Measurements from ENCODE around the gene KDM4B.
A peak's percentile ranks its signal among the peaks of the same experiment; 100 is the strongest.

KDM4B gene

DNA sequence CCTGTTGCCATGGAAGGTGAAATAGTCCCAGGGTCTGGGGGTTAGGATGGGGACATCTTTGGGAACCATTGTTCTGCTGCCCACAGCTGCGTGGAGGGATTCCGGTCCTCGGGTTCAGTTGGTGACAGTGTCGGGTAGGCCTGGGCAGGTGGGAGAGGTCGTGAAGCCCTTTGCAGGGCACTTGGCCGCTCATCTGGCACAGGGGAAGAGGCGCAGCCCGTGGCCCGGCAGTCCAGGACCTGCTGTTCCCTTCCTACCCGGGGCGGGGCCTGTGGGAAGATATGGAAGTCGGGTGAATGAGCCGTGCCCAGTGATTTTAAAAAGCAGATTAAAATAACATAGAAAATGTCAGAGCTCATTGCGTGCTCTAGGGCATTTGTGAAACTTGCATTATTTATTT lies 44.8 kb downstream of the KDM4B start:
- no peak for DNase-seq (ENCODE audit: low spot score)

DNA sequence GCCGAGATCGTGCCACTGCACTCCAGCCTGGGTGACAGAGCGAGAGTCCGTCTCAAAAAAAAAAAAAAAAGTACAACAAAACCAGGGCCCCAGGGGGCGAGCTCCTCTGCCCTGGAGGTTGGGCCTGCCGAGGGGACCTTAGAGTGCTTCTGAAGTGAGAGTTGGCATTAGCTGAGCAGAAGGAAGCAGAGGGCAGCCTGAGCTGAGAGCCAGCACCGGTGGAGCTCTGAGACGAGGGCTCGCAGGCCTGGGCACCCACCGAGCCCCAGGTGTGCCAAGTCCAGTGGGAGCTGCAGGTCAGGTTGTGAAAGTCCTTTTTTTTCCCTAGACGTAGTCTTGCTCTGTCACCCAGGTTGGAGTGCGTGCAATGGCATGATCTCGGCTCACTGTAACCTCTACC lies 46.0 kb downstream of the KDM4B start:
- DNase-seq (ENCODE audit: low spot score), result no peak

DNA sequence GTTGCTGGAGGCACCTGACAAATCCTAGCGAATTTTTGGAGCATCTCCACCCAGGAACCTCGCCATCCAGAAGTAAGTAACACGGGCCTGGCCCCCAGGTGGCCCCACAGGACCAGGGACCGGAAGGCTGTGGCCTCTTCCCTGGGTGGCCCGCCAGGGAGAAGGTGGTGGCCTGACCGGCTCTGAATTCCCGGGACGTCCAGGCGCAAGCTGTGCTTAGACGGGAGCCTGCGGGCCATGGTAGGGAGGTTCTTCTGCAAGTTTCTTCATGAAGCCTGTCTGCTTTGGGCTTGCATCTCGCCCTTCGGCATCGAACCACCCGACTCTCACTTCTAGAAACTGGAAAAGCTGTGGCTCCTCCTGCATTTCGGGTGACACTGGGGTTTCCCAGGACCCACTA lies 47.4 kb downstream of the KDM4B start:
- no peak for DNase-seq (ENCODE audit: low spot score)

DNA sequence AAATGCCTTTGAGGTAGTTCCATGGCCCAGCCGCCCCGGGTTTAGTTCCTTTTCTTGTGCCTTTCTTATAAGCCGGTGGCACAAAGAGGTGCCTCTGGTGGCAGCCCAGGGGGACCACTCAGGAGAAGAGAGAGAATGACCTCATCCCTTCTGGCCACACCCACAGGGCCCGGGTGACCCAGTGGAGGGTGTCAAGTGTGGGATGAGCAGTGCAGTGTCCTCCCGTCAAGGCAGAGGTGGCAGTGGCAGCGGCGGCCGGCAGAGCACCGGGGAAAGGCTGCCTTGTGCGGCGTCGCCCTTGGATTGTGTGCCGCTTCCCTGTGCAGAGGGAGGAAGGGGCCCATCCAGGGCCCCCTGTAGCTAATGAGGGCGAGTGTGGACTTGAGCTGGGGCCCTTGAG lies 47.9 kb downstream of the KDM4B start:
- DNase-seq (ENCODE audit: low spot score), result no peak

DNA sequence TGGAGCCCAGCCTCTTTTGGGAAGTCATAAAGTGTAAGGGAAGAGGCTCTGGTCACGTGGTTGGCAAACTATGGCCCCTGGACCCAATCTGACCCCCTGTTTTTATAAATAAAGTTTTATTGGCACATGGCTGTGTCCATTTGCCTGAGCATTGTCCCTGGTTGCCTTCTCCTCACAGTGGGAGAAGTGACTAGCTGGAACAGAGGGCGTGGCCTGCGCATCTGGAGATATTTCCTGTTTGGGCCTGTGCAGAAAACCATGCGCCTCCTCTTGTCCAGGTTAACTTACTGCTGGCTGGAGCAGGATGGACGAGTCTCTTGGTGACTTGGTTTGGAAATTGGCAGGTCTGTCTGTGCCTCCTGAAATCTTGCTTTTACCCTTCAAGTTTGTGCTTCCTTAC lies 48.3 kb downstream of the KDM4B start:
- no peak for DNase-seq (ENCODE audit: low spot score)

DNA sequence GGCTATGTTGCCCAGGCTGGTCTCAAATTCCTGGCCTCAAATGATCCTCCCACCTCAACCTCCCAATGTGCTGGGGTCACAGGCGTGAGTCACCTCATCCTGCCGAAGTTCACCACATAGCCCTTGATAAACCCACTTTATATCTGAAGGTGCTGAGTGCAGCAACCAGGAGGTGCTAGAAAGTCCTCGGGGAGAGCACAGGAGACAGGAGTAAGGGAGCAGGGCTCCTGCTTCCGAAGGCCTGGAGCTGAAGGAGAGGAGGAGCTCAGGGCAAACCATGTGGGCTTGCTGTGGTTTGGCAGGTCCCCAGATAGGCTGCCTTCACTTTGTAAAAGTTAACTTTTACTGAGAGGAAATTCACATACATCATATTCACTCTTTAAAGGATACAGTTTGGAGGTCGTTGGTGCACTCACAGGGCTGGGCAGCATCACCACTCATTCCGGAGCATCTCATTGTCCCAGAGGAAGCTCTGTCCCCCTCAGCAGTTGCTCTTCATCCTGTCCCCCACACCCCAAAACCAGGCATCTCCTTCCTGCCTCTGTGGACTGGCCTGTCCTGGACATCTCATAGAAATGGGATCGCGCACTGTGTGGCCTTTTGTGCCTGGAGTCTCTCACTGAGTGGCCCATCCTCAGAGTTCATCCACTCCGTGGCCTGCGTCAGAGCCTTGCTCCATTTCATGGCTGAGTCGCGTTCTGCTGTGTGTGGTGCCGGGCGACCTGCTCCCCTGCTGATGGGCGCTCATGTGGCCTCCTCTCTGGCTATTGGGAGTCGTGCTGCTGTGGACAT lies 49.5 kb downstream of the KDM4B start:
- peak; percentile 82 for DNase-seq (ENCODE audit: low spot score)

DNA sequence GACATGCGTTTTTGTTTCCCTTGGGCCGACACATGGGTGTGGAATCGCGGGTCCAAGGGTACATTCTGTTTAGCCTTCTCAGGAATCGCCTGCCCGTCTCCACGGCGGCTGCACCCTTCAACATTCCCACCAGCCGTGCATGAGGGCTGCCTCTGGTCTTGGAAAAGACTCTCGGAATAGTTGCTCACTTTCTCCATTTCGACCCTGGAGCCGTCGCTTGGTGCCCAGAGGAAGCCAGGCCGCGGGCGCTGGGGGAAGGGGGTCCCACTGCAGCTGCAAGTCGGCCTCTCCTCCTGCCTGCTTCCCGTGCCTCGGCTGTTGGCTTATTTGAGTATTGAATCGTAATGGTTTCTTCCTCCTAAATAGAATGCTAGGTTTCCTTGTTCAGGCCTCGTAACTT lies 51.5 kb downstream of the KDM4B start:
- no peak for DNase-seq (ENCODE audit: low spot score)

DNA sequence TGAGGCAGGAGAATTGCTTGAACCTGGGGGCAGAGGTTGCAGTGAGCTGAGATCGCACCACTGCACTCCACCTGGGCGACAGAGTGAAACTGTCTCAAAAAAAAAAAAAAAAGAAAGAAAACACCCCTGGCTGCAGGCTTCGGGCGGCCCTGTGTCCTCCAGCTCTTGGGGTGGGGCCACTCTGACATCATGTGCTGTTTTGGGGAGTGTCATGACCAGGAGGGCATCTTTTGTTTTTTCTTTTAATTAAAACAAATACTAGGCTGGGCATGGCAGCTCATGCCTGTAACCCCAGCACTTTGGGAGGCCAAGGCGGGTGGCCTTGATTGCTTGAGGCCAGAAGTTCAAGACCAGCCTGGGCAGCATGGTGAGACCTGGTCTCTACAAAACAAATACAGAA lies 52.1 kb downstream of the KDM4B start:
- no peak for DNase-seq (ENCODE audit: low spot score)

DNA sequence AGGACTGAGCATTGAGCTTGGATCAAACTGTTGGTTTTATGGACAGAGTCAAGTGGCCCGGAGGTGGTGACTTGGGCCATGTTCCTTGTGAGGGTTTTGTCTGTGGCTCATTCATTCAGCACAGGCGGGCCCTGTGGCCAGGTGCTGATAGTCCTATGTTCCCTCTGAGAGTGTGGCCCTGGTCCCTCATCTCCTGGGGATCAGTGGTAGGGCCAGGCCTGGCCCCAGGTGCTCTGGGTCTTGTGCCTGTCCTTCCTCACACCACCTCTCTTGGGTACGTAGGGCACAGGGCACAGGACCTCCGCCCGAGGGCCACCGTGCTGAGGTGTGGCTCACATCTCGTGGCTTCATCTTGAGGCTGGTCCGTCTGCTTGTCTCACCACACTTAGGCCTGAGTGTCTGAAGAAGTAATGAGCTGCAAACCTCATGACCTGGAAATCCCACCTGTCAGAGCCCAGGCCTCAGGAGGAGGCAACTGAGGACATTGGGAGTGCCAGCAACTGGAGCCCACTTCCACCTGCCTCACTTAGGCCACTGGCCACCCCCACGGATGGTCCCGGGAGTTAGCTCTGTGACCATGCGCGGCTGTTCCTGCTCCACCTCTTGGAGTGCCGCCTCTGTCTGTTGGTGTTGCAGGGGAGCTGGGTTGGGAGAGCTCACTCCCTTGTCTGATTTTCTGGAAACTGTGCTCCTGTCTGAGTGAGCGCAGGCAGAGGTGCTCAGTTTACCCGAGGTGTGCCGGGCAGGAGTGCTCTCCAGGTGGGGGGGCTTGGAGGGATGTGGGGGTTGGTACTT lies 53.4 kb downstream of the KDM4B start:
- DNase-seq (ENCODE audit: low spot score), result no peak

DNA sequence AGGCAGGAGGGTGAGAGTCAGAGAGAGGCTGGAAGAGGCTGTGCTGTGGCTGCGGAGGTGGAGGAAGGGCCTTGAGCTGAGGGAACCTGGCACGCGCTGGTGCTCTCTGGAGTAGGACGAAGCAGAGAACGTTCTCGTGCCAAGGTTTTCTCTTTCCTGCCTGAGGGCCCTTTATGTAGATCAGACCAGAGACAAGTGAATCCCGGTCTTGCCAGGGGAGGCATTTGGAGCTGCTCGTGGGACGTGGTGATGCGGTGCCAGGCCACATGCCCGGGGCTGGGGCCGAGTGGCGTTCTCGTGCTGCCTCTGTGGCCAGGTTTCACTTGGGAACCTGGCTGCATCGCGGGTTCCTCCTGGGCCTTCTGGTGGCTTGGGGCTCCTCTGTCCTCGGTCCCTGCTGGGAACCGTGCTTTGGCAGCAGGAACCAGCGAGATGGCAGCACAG lies 54.2 kb downstream of the KDM4B start:
- DNase-seq (ENCODE audit: low spot score), result no peak

DNA sequence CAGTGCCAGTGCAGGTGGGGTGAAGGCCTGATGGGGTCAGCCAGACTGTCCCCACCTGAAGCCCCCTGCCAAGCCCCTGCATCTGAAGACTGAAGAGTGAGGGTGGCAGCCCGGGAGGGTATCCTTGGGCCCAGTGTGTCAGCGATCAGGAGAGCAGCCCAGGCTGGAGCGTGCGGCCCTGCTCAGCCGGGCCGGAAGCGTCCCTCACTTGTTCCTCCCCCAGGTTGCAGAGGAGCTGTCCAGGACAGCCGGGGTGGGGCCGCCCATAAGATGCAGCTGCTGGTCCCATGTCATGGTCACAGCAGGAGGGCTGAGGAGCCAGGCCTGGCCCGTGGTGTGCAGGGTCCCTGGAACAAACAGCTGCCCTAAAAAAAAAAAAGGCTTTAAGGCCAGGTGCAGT lies 55.4 kb downstream of the KDM4B start:
- DNase-seq (ENCODE audit: low spot score), result no peak

DNA sequence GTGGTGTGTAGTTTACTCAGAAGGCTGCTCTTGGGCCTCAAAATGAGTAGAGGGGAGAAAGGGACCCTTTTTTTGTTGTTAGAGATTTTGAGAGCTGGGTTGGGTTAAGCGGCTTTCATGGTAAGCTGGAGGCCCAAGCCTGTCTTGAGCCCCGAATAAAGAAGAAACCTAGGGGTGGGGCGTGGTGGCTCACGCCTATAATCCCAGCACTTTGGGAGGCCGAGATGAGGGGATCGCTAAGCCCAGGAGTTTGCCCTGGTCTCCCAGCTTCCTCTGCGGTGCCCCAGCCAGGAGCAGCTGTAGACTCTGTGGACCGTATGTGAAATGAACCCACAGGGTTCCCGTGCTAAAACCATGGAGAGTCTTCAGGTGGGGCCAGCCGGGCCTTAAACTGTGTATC lies 56.1 kb downstream of the KDM4B start:
- no peak for DNase-seq (ENCODE audit: low spot score)

DNA sequence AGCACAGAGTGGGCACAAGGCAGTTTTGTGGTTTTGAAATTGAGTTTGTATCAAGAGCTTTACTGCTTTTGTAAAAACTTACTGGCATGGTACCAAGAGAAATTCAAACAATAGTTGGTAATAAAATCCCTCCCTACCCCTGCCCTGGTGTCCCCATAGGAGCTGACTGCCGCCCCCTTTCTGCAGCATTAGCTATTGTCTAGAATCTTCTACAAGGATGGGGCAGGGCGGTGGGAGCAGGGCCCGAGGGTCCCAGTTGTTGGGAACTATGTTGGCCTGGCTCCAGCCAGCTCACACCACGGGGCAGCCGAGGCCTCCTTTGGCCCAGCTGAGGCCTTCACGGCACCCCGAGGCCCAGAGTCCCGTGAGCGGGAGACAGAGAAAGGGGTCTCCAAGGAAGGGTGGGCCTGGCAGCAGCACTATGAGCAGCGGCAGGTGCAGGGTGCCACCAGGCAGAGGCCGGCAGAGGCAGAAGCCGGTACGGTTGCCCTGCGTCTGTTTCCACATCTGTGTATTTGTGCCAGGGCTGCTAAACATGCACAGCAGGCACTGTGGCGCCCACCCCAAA lies 57.9 kb downstream of the KDM4B start:
- DNase-seq (ENCODE audit: low spot score), result no peak

DNA sequence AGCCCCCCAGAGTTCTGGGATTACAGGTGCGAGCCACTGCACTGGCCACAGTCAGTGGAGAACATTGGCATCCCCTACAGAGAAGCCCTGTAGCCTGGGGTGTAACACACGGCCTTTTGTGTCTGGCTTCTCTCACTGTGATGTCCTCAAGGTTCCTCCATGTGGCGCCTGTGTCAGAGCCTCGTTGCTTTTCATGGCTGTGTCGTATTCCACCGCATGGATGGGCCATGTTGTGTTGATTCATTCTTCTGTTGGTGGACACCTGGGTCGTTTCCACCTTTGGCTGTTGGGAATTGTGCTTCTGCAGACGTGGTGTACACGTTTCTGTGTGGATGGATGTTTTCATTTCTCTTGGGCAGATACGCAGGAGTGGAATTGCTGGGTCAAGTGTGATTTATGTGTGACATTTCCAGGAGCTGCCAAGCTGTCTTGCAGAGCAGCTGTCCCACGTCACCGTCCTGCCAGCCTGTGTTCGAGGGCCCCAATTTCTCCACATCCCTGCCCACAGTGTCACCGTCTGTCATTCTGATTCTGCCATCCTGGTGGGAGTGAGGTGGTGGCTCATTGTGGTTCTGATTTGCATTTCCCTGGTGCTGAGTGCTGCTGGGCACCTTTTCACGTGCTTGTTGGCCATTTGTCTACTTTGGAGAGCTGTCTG lies 59.4 kb downstream of the KDM4B start:
- DNase-seq (ENCODE audit: low spot score), result no peak

DNA sequence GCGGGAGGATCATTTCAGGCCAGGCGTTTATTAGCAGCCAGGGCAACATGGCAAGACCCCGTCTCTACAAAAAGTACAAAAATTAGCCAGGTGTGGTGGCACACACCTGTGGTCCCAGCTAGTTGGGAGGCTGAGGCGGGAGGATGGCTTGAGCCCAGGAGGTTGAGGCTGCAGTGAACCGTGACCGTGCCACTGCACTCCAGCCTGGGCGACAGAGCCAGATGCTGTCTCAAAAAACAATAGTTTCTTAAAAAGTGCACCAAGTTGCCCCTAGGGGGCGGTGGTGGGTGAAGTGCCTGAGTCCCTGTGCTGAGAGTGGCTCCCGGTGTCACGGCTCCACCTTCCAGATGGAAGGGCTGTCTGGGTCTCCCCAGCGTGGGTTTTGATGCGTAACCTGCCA lies 60.7 kb downstream of the KDM4B start:
- peak; percentile 44 for DNase-seq (ENCODE audit: low spot score)

DNA sequence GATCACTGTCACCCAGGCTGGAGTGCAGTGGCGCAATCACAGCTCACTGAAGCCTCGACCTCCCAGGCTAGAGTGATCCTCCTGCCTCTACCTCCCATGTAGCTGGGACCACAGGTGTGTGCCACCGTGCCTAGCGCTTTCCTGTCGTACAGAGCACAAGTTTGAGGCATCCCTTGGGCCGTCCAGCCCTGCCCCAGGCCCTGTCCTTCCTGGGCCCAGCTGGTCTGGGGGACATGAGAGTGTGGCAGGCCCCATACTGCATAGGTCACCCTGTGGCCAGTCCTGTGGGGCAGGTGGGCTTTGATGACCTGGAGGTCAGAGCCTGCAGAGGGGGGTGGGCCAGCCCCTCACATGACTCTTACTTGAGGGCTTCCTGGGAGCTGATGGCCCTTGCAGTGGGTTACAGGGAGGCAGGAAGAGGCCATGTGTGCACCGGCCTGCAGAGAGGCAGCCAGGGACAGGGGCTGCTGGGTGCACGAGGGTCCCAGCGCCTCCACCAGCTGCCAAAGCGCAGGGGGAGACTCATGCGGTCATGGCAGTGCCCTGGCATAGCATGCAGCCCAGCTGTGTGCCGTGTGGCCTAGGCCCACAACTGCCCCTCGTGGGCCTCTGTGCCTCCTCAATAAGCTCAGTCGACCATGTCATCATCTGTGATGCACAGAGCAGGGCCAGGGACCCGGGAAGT lies 61.4 kb downstream of the KDM4B start:
- DNase-seq (ENCODE audit: low spot score), result no peak

DNA sequence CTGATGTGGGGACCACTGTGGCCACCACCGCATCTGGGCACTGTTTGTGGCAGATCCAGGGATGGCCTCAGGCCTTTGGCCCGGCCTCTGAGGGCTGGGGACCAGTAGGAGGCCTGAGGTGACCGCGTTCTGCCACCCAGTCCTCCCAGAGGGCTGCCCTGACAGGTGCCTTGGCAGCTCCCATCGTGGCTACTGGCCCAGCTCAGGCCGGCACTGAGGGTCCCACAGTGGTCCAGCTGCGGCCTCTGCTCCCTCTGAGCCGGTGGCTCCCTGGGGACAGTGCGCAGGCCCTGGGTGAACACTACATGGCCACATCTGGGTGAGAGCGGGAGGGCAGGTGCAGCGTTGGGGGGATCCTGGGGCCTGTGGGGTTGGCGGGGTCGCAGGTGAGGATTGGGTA lies 61.9 kb downstream of the KDM4B start:
- DNase-seq (ENCODE audit: low spot score), result no peak

DNA sequence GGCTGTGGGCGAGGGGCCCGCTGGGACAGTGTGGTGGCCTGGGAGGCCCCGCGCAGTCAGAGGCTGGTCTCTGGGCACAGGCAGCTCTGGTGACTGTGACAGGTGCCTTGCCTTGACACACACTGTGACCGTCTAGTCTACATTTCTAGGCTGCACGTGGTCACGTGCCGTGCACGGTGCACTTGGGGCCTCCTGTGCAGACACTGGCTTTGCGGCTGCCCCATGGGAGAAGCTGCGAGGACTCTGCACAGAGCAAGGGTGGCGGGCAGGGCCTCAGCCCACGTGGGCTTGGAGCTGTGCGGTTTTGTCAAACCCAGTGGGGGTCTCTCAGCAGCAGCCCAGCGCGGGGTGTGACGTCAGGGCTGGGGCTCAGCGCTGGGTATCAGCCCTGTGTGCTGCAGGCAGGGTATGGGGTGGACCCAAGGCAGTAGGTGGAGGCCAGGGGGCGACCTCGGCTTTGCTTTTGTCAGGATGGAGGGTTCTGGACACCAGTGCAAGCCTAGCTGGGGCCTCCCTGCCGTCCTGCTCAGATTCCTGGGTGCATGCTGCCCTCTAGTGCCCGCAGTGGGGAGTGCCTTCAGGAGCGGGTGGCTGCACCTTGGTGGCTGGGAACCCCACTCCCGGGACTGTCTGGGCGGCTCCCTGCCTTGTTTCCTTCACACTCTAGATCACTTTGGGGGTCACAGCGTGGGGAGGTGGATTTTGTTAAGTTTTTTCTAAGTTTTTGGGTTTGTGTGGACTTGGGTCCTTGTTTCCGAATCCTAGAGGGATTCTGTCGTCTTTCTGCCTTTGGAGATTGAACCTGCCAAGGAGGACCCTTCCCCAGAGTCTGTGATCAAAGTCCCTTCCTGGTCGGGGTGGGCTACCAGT lies 62.6 kb downstream of the KDM4B start:
- DNase-seq (ENCODE audit: low spot score), result peak; percentile 92

DNA sequence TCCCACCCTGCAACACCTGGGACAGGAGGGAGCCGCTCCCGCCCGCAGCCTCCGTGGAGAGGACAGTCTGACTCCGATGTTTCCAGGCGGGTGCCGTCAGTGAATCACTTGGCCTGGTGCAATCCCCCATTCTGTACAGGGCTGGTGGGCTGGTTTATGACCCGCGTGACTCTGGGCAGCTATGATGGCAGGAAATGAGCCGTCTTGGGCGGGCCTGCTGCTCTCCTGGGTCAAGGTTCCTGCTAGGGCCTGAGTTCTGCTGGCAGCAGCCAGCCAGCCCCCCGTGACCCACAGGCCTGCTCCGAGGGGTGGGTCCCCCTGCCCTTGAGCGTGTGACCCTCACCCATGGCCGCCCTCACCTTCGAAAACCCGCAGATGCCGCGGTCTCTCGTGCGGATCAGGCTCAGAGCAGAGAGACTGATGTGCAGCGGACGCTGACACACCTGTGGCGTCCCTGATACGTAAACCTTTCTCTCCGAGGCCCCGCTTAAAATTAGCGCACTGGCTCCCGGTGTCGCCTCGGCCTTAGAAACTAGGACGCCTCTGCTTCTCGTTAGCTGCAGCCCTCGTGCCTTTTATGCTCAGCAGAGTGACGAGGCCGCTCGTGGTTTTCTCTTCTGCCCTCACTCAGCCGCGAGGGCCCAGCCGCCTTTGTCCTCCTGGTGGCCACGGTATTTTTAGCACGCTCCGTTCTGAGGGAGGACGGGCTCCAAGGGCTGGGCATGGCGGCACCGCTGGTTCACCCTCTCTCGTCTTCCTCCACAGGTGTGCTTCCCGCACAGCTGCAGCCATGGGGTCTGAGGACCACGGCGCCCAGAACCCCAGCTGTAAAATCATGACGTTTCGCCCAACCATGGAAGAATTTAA lies 63.4 kb downstream of the KDM4B start:
- DNase-seq (ENCODE audit: low spot score), result no peak

DNA sequence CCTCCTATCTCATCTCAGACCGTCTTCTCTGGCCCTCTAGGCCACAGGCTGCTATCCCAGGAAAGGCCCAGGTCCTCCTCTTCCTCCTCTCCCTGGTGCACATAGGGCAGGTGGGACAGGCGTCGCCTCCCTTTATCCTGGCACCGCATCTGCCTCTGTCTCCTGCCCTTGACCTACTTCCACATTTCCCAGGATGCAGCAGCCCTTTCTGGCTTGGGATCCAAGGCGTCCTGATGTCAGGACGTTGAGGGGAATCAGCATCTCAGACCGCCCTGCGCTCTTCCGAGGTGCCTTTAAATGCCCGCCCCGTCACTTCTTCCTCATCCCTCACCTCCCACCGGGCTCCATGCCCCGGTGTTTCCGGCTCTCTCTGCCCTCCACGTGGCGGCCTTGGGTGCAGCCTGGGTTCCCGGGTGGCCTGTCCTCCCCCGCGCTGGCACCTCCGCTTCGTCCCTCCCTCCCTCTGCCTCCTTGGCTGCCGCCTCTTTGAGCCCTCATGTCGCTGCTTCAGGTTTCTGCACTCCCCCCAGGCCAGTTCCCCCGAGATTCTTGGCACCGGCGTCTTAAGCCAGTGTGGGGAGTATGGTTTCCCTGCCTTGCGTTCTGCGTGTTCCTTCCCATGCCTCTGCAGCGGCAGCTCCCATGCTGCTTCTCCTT lies 66.3 kb downstream of the KDM4B start:
- no peak for DNase-seq (ENCODE audit: low spot score)

All from AG08395 (cell line).